ENCODE data around the gene RAD51B. TPM values are rescaled to one million over a fixed set of nuclear protein-coding genes. Genes with fewer than 3 reads are reported as not detected.

RAD51B gene
- total RNA-seq, 2 donors from 2014 or later: 37.0 to 49.7 TPM

DNA sequence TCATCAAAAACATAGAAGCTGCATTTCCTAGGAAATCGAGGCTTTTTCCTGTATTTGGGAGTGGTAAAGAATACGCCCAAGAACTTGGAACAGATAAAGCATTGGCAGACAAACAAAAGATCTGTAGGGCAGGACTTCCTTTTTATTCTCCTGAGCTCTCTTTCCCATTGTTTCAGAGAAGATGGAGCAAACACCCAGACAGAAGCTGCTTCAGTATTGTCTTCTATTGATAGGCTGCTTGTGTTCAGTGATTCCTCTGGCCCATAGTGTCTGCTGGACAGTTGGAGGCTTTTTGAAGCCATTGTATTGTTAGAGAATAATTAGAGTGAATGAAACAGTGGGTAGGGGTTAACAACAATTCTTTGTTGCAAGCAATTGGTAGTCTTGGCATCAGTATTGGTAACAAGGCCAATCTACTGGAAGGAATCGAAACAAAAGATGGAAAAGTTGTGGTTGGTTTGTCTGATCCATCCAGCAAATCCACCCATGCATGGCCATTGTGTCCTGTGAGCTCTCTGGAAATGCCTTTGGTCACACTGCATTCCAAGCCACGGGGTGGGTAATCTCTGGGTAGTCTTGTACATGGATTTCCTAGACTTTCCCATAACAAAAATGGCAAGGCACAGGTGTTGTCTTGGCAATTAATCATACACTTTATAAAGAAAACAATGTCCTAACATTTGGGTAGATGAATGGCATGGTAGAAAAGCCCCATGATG is 424.8 kb downstream of the RAD51B start:
- Mint-ChIP-seq H3K4me1 (peaks cover 9% of the 10 kb centered on the region), H3K9me3 (no peaks in the 10 kb centered on the region), H3K27ac (no peak overlapping the region), H3K4me3 (no peak overlapping the region), H3K36me3 (ENCODE audit: low read depth) (no peaks in the 10 kb centered on the region), H3K27me3 (no peaks in the 10 kb centered on the region)
- no peak for ATAC-seq (replicated peaks)

GRCh38 chr14:68245146-68246073 is 425.8 kb downstream of the RAD51B start:
- no peaks in the 10 kb centered on the region for H3K9me3 Mint-ChIP-seq
- H3K4me1 Mint-ChIP-seq: peaks cover 15% of the 10 kb centered on the region
- no peaks in the 10 kb centered on the region for H3K36me3 Mint-ChIP-seq (ENCODE audit: low read depth)
- no peaks in the 10 kb centered on the region for H3K27me3 Mint-ChIP-seq
- no peak for ATAC-seq (replicated peaks)
- peak overlapping the region; percentile 15 for H3K27ac Mint-ChIP-seq
- H3K4me3 Mint-ChIP-seq: no peak overlapping the region

- H3K9me3 Mint-ChIP-seq: no peaks in the 10 kb centered on the region
- H3K27ac Mint-ChIP-seq: no peak overlapping the region
- H3K4me3 Mint-ChIP-seq: no peak overlapping the region
- peaks cover 21% of the 10 kb centered on the region for H3K4me1 Mint-ChIP-seq
- no peak for ATAC-seq (replicated peaks)
- H3K27me3 Mint-ChIP-seq: no peaks in the 10 kb centered on the region
- H3K36me3 Mint-ChIP-seq (ENCODE audit: low read depth): no peaks in the 10 kb centered on the region
These were observed 426.7 kb downstream of the RAD51B start for GRCh38 chr14:68246074-68246785.

DNA sequence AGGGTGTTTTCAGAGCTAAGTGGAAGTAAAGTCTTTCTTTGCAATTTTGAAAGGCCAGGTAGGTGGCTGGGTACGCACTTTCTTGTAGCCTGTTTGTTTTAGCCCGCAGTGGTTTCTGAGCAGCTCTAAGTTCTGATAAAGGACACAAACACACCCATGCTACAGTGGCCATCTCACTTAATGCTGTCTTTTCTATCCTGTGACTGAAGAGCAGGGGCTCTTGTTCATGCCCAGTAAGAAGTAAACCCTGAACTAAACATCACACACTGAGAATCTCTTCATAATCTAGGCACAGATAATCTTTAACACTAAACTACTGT is 427.2 kb downstream of the RAD51B start:
- no peak overlapping the region for H3K4me3 Mint-ChIP-seq
- peaks cover 24% of the 10 kb centered on the region for H3K4me1 Mint-ChIP-seq
- no peak overlapping the region for H3K27ac Mint-ChIP-seq
- no peaks in the 10 kb centered on the region for H3K36me3 Mint-ChIP-seq (ENCODE audit: low read depth)
- no peak for ATAC-seq (replicated peaks)
- no peaks in the 10 kb centered on the region for H3K9me3 Mint-ChIP-seq
- no peaks in the 10 kb centered on the region for H3K27me3 Mint-ChIP-seq

DNA sequence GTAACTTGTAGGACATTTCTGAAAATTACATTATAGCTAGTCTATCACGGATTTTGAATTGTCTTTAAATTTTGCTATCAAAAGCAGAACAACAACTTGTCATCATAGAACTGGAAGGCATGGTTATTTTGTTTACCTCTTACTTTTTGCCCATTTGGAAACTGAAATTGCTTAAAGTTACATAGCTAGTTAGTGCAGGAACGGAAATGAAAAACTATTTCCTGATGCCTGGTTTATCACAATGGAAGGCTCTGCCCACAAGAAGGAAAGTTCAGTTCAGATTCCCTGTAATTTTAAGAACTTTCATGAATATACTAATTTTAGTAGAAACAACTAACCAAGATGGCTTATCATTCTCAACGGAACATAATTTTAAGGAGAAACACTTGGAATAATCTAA is 427.7 kb downstream of the RAD51B start:
- ATAC-seq (replicated peaks): no peak
- H3K4me1 Mint-ChIP-seq: peaks cover 21% of the 10 kb centered on the region

DNA sequence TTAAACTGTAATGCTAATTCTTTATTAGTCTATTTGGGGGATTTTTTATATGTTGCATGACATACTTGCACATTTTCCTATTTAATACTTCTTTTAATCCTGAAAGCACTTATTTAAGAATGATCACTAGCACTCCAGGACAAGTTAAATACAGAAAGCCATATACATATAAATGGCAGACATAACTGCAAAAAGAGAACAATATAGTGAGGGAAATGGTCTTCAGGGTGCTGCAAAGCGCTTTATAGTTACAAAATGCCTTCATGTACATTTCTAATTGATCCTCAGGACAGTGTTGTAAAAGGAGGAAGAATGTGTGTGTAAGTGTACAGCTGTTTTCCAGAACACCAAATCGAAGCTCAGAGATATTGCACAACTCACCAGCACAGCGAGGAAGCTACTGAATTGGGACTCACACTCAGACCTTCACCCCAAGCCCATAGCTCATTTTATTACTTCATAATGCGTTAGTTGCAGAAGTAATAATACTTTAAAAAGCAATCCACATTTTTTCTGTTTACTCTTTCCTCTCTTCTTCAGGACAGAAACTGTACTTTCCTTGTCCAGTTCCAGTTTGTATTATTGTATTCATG is 428.2 kb downstream of the RAD51B start:
- Mint-ChIP-seq H3K4me1 (peaks cover 21% of the 10 kb centered on the region), H3K9me3 (no peaks in the 10 kb centered on the region), H3K36me3 (ENCODE audit: low read depth) (no peaks in the 10 kb centered on the region), H3K27me3 (no peaks in the 10 kb centered on the region), H3K4me3 (peak overlapping the region; percentile 23), H3K27ac (peak overlapping the region; percentile 64)
- no peak for ATAC-seq (replicated peaks)

More for the DNA sequence above, 427.7 kb downstream of the RAD51B start:
- no peak overlapping the region for H3K27ac Mint-ChIP-seq
- H3K36me3 Mint-ChIP-seq (ENCODE audit: low read depth): no peaks in the 10 kb centered on the region
- peak overlapping the region; percentile 8 for H3K4me3 Mint-ChIP-seq
- no peaks in the 10 kb centered on the region for H3K9me3 Mint-ChIP-seq
- no peaks in the 10 kb centered on the region for H3K27me3 Mint-ChIP-seq

- no peaks in the 10 kb centered on the region for H3K27me3 Mint-ChIP-seq
- peak overlapping the region; percentile 64 for H3K27ac Mint-ChIP-seq
- peak overlapping the region; percentile 23 for H3K4me3 Mint-ChIP-seq
- H3K9me3 Mint-ChIP-seq: no peaks in the 10 kb centered on the region
- peaks cover 21% of the 10 kb centered on the region for H3K4me1 Mint-ChIP-seq
- H3K36me3 Mint-ChIP-seq (ENCODE audit: low read depth): no peaks in the 10 kb centered on the region
- ATAC-seq (replicated peaks): peak; percentile 62
These were observed 429.1 kb downstream of the RAD51B start for GRCh38 chr14:68248481-68249255.

DNA sequence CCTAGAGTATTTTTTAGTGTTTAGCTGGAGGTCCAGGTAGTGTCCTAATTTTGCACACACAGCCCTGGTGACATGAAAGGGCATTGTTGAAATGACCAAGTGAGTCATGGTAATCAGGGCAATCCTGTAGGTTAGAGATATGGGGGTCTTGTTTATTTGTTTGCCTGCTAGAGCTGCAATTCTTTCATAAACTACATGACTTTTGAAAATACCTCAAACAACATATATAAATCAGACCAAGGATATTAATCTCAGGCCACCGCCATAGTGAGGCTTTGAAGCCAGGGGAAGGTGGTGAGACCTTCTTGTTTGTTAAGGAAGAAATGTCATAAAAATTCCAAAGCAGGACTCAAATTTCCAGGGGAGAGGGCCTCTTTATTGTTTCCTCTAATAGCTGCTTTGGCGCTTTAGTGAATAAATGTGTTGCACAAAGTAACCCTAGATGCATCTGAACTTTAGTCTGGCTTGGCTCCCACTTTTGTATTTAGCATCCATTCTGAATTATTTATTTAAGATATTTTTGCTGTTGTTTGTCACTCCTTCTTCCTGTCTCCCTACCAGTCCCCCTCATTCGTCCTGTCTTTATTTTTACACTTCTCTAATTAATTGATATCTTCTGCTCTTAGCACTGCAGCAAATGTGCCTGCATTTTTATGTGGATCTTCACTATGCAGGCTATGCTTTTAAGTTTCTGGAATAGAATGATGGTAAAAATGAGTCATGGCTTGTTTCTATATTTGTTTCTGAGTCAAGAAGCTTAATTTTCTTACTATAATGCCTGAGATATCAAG is 430.3 kb downstream of the RAD51B start:
- Mint-ChIP-seq H3K4me3 (peak overlapping the region; percentile 16), H3K27ac (peak overlapping the region; percentile 28), H3K4me1 (peaks cover 21% of the 10 kb centered on the region), H3K9me3 (no peaks in the 10 kb centered on the region), H3K36me3 (ENCODE audit: low read depth) (no peaks in the 10 kb centered on the region), H3K27me3 (no peaks in the 10 kb centered on the region)
- ATAC-seq (replicated peaks): peak; percentile 67

DNA sequence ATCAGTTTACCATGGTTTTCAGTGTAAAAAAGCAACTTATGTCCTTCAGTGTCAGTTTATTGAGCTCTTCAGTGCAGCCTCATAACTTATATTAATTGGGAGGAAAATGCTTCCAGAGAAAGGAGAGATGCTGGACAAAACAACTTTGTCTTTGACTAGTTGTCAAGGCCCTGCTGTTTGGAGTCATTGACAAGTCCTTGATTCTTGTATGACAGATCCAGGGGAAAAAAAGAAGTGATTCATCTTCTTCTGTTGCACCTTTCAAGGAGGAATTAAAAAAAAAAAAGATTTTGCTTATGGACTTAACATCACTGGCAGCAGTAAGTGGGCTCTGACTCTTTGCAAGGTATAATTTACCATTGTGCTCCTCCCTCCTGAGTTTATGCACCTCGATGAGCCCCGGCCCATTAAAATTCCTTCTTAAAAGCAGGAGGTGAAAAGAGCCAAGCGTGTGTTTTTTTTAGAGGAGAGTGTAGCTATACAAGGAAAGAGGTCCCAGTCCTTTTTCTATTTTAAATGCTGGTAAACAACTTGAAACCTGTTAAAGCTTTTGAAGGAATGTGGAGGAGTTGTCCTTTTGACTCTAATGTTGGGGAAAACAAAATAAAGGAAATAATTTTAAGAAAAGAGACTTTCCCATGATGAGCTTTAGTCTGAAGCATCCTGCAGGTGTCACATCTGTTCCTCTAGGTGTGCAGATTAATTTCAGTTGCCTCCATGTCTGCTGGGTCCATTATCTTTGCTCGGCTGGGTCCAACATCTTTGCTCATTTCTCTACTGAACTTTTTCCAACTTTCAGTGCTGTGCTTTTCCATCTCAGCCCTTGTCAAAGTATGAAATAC is 431.6 kb downstream of the RAD51B start:
- Mint-ChIP-seq H3K4me3 (peak overlapping the region; percentile 16), H3K27ac (peak overlapping the region; percentile 28), H3K27me3 (no peaks in the 10 kb centered on the region), H3K4me1 (peaks cover 29% of the 10 kb centered on the region), H3K9me3 (no peaks in the 10 kb centered on the region), H3K36me3 (ENCODE audit: low read depth) (no peaks in the 10 kb centered on the region)
- ATAC-seq (replicated peaks): peak; percentile 42

DNA sequence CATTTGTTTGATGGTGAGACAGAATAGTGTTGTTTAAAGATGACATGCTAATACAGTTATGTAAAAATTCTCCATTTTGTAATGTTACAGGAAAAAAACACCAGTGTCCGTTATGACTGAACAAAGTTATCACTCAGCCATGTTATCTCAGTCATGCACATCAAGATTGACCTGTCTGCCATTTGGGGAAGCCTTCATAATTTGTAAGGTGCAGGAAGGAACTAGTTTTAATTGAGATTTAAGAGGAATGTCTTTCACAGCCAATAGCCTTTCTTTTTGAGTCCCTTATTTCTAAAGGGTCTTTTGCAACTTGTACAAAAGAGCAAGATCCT is 432.2 kb downstream of the RAD51B start:
- Mint-ChIP-seq H3K36me3 (ENCODE audit: low read depth) (no peaks in the 10 kb centered on the region), H3K27me3 (no peaks in the 10 kb centered on the region), H3K4me3 (peak overlapping the region; percentile 16), H3K27ac (peak overlapping the region; percentile 28), H3K4me1 (peaks cover 34% of the 10 kb centered on the region), H3K9me3 (no peaks in the 10 kb centered on the region)
- ATAC-seq (replicated peaks): peak; percentile 19

DNA sequence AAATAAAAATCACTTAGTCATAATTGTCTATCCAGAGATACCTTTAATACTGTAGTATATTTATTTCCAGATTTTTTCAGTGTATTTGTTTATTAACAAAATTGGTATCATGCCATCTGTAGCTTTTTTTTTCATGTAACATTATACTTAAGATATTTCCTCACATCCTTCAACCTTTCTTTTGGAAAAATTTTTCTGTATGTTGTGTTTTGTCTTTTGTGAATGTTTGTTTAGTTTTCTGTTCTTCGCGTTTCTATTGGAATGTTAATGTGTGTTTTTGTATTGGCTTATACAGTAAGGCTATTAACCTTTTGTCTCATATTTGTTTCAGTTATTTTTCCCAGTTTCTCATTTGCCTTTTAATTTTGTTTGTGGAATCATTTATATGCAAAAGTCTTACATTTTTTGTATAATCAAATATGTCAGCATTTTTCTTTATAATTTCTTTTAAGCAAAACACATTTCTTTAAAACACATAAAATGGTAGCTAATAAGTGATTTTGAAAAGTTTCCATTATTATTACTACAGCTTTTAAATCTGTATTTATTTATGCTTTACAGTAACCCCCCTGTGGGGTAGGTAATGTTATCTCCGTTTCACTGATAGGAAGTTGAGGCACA is 433.7 kb downstream of the RAD51B start:
- H3K27ac Mint-ChIP-seq: no peak overlapping the region
- no peaks in the 10 kb centered on the region for H3K27me3 Mint-ChIP-seq

DNA sequence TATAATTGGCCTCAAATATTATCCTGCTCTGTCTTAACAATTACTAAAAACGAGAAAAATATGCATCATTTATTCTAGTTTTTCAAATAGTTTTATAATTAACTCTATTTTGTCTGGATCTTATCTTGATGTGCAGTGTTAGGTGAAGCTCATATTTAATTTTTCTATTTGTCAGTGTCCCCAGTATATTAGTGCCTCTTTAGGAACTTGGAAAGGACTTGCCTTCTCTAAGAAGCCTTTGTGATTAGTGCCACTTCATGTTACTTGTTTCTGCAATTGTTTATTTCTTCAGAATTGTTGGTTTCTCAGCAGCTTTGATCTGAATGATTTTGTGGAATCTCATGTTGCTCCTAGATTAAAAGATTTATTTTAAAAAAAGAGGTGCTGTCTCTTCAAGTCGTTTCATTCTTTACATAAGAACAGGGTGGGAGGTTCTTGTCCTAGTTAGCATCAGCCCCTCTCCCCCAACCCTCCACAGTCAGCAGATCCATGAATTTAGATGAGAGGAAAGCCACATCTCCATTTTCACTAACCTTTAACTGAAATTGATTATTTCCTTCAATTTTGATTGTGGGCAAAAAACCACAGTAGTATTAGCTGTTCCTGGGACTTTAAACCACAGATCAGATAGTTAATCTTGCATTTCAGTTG is 434.4 kb downstream of the RAD51B start:
- no peaks in the 10 kb centered on the region for H3K27me3 Mint-ChIP-seq
- H3K36me3 Mint-ChIP-seq (ENCODE audit: low read depth): no peaks in the 10 kb centered on the region
- H3K27ac Mint-ChIP-seq: peak overlapping the region; percentile 16
- H3K9me3 Mint-ChIP-seq: no peaks in the 10 kb centered on the region
- H3K4me1 Mint-ChIP-seq: peaks cover 35% of the 10 kb centered on the region
- H3K4me3 Mint-ChIP-seq: no peak overlapping the region
- ATAC-seq (replicated peaks): no peak

More for the DNA sequence above, 433.7 kb downstream of the RAD51B start:
- Mint-ChIP-seq H3K4me1 (peaks cover 34% of the 10 kb centered on the region), H3K4me3 (no peak overlapping the region), H3K36me3 (ENCODE audit: low read depth) (no peaks in the 10 kb centered on the region), H3K9me3 (no peaks in the 10 kb centered on the region)
- ATAC-seq (replicated peaks): no peak

Data from activated T-helper 17 cell treated with anti-CD3 and anti-CD28 coated beads, Interleukin-2, amount 50 U/mL, for 72 hours (primary cell).